SK-N-SH (cell line): Measurements from ENCODE around the gene BUD23. TPM values are rescaled to one million over a fixed set of nuclear protein-coding genes. Genes with fewer than 3 reads are reported as not detected.

Experiments
- CTCF ChIA-PET: fragments of 300-600, 350-600 bp; formaldehyde crosslinking; extraction: SDS; loops from one replicate; lab custom pipeline; 2021; lab: Yijun Ruan, JAX
- POLR2A ChIA-PET: fragments of 350-600 bp; sonication (Branson Sonifier 250); formaldehyde crosslinking; extraction: SDS; loops from one replicate; lab custom pipeline; 2020; ENCODE audit warnings: antibody characterized with exemption, inconsistent platforms; lab: Yijun Ruan, JAX
- DNase-seq: peaks from one replicate; pipeline ENCODE4 v3.0.0; 2012
- H2AFZ ChIP-seq: fragments of 200-600 bp; sonication (generic); 2 replicates; pipeline ENCODE4 v1.8.1; 2016; ENCODE audit warnings: antibody characterized with exemption, mild to moderate bottlenecking, low read depth
- H3F3A ChIP-seq: fragments of 200-600 bp; sonication (generic); replicated peaks from 2 replicates; pipeline ENCODE3; 2016; ENCODE audit warnings: antibody characterized with exemption, mild to moderate bottlenecking; ENCODE audit not compliant: insufficient read depth
- H3K27ac ChIP-seq, 2 experiments: fragments of 200-500 bp in 1 of 2; fragments of 200-600 bp in 1 of 2; sonication (Bioruptor generic) in 1 of 2; sonication (generic), shearing (Covaris generic) in 1 of 2; 2 replicates each; pipeline versions ENCODE4 v1.5.1 to v1.6.1; 2014 to 2016; ENCODE audit warnings: low read depth in 2 of 2, inconsistent platforms in 1 of 2, low read length in 1 of 2, mild to moderate bottlenecking in 1 of 2, mixed read lengths in 1 of 2
- H3K27me3 ChIP-seq: fragments of 200-600 bp; sonication (generic), shearing (Covaris generic); 2 replicates; pipeline ENCODE4 v1.6.1; 2016; ENCODE audit warnings: mixed run types; ENCODE audit not compliant: insufficient read depth
- H3K36me3 ChIP-seq, 2 experiments: fragments of 200-500 bp in 1 of 2; fragments of 200-600 bp in 1 of 2; sonication (Bioruptor generic) in 1 of 2; sonication (generic) in 1 of 2; replicated peaks in 1 of 2; 2 replicates each; pipeline versions ENCODE3 to v1.5.1; 2014 to 2016; ENCODE audit warnings: low read length in 1 of 2, mild to moderate bottlenecking in 1 of 2; ENCODE audit not compliant: insufficient read depth in 2 of 2, control insufficient read depth in 1 of 2
- H3K4me1 ChIP-seq, 2 experiments: fragments of 200-500 bp in 1 of 2; fragments of 200-600 bp in 1 of 2; sonication (Bioruptor generic) in 1 of 2; sonication (generic), shearing (Covaris generic) in 1 of 2; 2 replicates each; pipeline versions ENCODE4 v1.5.1 to v1.6.1; 2014 to 2016; ENCODE audit warnings: low read depth in 1 of 2, low read length in 1 of 2, mixed run types in 1 of 2; ENCODE audit not compliant: insufficient read depth in 2 of 2, control insufficient read depth in 1 of 2
- H3K4me2 ChIP-seq: fragments of 200-600 bp; sonication (generic), shearing (Covaris generic); 2 replicates; pipeline ENCODE4 v1.6.1; 2017; ENCODE audit warnings: mixed run types
- H3K4me3 ChIP-seq, 2 experiments: fragments of 200-500 bp in 1 of 2; fragments of 200-600 bp in 1 of 2; sonication (Bioruptor generic) in 1 of 2; sonication (generic), shearing (Covaris generic) in 1 of 2; 2 replicates each; pipeline versions ENCODE4 v1.5.1 to v1.8.1; 2014 to 2016; ENCODE audit warnings: low read depth in 2 of 2, inconsistent platforms in 1 of 2, low read length in 1 of 2, mild to moderate bottlenecking in 1 of 2, mixed read lengths in 1 of 2, moderate library complexity in 1 of 2
- H3K79me2 ChIP-seq: fragments of 200-600 bp; sonication (generic); 2 replicates; pipeline ENCODE4 v1.8.1; 2017; ENCODE audit warnings: mild to moderate bottlenecking; ENCODE audit not compliant: insufficient read depth
- H3K9ac ChIP-seq: fragments of 200-600 bp; sonication (generic); 2 replicates; pipeline ENCODE4 v1.6.1; 2017; ENCODE audit warnings: mixed run types
- H3K9me2 ChIP-seq: fragments of 200-600 bp; sonication (generic); 2 replicates; pipeline ENCODE4 v1.6.1; 2017; ENCODE audit warnings: mixed run types
- H3K9me3 ChIP-seq: fragments of 200-600 bp; sonication (generic); 2 replicates; pipeline ENCODE4 v1.6.1; 2017; ENCODE audit warnings: mixed run types, mild to moderate bottlenecking, moderate library complexity
- H4K20me1 ChIP-seq: fragments of 200-600 bp; sonication (generic); 2 replicates; pipeline ENCODE4 v1.6.1; 2017; ENCODE audit warnings: mild to moderate bottlenecking, mixed run types; ENCODE audit not compliant: insufficient read depth
- GATA2 ChIP-seq: sonication (generic); formaldehyde crosslinking; IDR thresholded peaks from 2 replicates; pipeline ENCODE4 v1.5.0; 2020; ENCODE audit warnings: mild to moderate bottlenecking, missing genetic modification reagents
- JUND ChIP-seq: IDR thresholded peaks from 2 replicates; pipeline ENCODE4 v1.4.0; 2012
- MAX ChIP-seq: IDR thresholded peaks from 2 replicates; pipeline ENCODE4 v1.4.0; 2012; ENCODE audit warnings: low read depth
- MEF2A ChIP-seq: IDR thresholded peaks from 2 replicates; pipeline ENCODE4 v1.4.0; 2012; ENCODE audit warnings: low read depth, borderline replicate concordance
- MXI1 ChIP-seq: IDR thresholded peaks from 2 replicates; pipeline ENCODE4 v1.6.1; 2012; ENCODE audit warnings: mild to moderate bottlenecking, low read depth, low read length, improper control_type of control experiment
- NRF1 ChIP-seq: IDR thresholded peaks from 2 replicates; pipeline ENCODE4 v1.6.1; 2012; ENCODE audit warnings: low read depth, mild to moderate bottlenecking, low read length
- PBX3 ChIP-seq: IDR thresholded peaks from 2 replicates; pipeline ENCODE4; 2012
- RAD21 ChIP-seq: IDR thresholded peaks from 2 replicates; pipeline ENCODE4 v1.6.1; 2012; ENCODE audit warnings: mild to moderate bottlenecking, low read length
- RXRA ChIP-seq: IDR thresholded peaks from 2 replicates; pipeline ENCODE4 v1.4.0; 2012; ENCODE audit warnings: low read depth, mild to moderate bottlenecking, borderline replicate concordance
- SMC3 ChIP-seq: IDR thresholded peaks from 2 replicates; pipeline ENCODE4 v1.6.1; 2012; ENCODE audit warnings: low read depth, low read length, improper control_type of control experiment
- ZBTB33 ChIP-seq: IDR thresholded peaks from 2 replicates; pipeline ENCODE4 v1.4.0; 2012; ENCODE audit warnings: low read depth, borderline replicate concordance
- WGBS: methylation state at CpG from one replicate; pipeline ENCODE4 v1.1.6; 2017; ENCODE audit warnings: low lambda C conversion rate; 5-methylcytosine and 5-hydroxymethylcytosine counted together
- polyA plus RNA-seq, 3 experiments: library from polyadenylated mRNA; depleted of rRNA; stranded (reverse); fragments of >200 nt; gene quantifications; 2 replicates each; pipeline ENCODE4 v1.2.3, GENCODE V29; 2012

The BUD23 gene
- polyA plus RNA-seq, 1 of the 3 experiments (the other 2 are of a cell fraction): 206 TPM

DNA sequence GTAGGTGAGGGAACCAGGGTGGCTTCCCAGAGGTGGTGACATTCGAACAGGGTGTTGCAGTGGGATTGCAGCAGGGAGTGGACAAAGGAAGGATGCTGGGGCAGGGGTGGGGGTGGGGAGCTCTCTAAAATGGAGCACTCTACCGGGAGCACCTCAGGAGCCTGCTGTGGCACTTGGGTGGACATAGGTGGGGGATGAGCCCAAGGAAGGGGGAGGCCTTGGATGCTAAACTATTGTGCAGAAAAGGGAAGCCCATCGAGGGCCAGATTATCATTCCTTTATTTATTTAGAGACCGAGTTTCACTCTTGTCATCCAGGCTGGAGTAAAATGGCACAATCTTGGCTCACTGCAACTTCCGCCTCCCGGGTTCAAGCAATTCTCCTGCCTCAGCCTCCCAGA is 39.4 kb downstream of the BUD23 start:
- Histone ChIP-seq H3K4me3 (no peak overlapping the region), H3K4me1 (peaks cover 5 to 22% of the 10 kb centered on the region in 2 experiments; a peak in 2 of 4 replicates), H3K9ac (no peak overlapping the region), H3K27ac (no peak overlapping the region), H3K9me2 (no peaks in the 10 kb centered on the region), H3F3A (peaks cover 14% of the 10 kb centered on the region), H3K27me3 (no peaks in the 10 kb centered on the region), H3K79me2 (peaks cover 17% of the 10 kb centered on the region), H3K36me3 (no peaks in the 10 kb centered on the region), H3K9me3 (no peaks in the 10 kb centered on the region), H3K4me2 (no peak overlapping the region)
- WGBS: 69% methylated on average over 6 of the region's 6 CpGs
- CTCF ChIA-PET: interaction anchor here (1.4 to 8.6 kb wide), 3 partner anchors 15 to 116 kb away, joined by 3 to 326 read pairs (median 89); partner anchors contain the start of gene ABHD11
- POLR2A ChIA-PET: no interaction called here
- TF ChIP-seq ZBTB33: no peak
- TF ChIP-seq MAX: no peak
- TF ChIP-seq MEF2A: no peak
- no peak for TF ChIP-seq RAD21
- TF ChIP-seq, all 33 proteins: peak for 0
- DNase-seq: no peak
- Histone ChIP-seq H4K20me1 (peaks cover 7% of the 10 kb centered on the region), H2AFZ (no peak overlapping the region)

GRCh38 chr7:73723813-73724212 is 40.4 kb downstream of the BUD23 start:
- no peak overlapping the region for H3K9ac ChIP-seq
- H3K36me3 ChIP-seq: no peaks in the 10 kb centered on the region
- 75% methylated on average over 3 of the region's 3 CpGs for WGBS
- TF ChIP-seq RXRA (no peak), NRF1 (no peak), GATA2 (CRISPR knock-in tag) (no peak), PBX3 (no peak), MEF2A (no peak), MXI1 (no peak), SMC3 (no peak), JUND (no peak)
- H2AFZ ChIP-seq: no peak overlapping the region
- no peak overlapping the region for H3K27ac ChIP-seq
- H3K27me3 ChIP-seq: no peaks in the 10 kb centered on the region
- no peaks in the 10 kb centered on the region for H3K9me3 ChIP-seq
- peaks cover 6% of the 10 kb centered on the region for H3K79me2 ChIP-seq
- H3K4me1 ChIP-seq: peaks cover 5 to 11% of the 10 kb centered on the region in 2 experiments; a peak in 2 of 4 replicates
- DNase-seq: no peak
- H3F3A ChIP-seq: peaks cover 8% of the 10 kb centered on the region
- no peak overlapping the region for H3K4me2 ChIP-seq
- H3K9me2 ChIP-seq: no peaks in the 10 kb centered on the region
- ChIA-PET CTCF (interaction anchor here (1.1 to 8.6 kb wide), 5 partner anchors 14 to 117 kb away, joined by 3 to 326 read pairs (median 4); partner anchors contain the start of gene ABHD11), POLR2A (no interaction called here)
- no peaks in the 10 kb centered on the region for H4K20me1 ChIP-seq
- H3K4me3 ChIP-seq: no peak overlapping the region
